ENCODE results near the gene TMPRSS4. TPM values are rescaled to one million over a fixed set of nuclear protein-coding genes. Genes with fewer than 3 reads are reported as not detected.

Gene TMPRSS4
- total RNA-seq, 2 donors from 2014 or later: not detected

GRCh38 chr11:118144301-118145268 is 67.7 kb downstream of the TMPRSS4 start:
- no peak for DNase-seq
- peaks cover 54% of the 10 kb centered on the region for H3K27me3 Mint-ChIP-seq
- no peaks in the 10 kb centered on the region for H3K9me3 ChIP-seq (ENCODE audit: control insufficient read depth, low read length, poor library complexity, severe bottlenecking)
- H3K27ac Mint-ChIP-seq: peak overlapping the region; percentile 8
- H3K4me1 Mint-ChIP-seq: peaks cover 12% of the 10 kb centered on the region
- H3K4me3 Mint-ChIP-seq: peak overlapping the region; percentile 89
- H3K36me3 Mint-ChIP-seq (ENCODE audit: low read depth): peaks cover 9% of the 10 kb centered on the region
- ATAC-seq: no peak

- peaks cover 56% of the 10 kb centered on the region for H3K27me3 Mint-ChIP-seq
- ATAC-seq (peak; percentile 97), DNase-seq (peak; percentile 79 to 88 (median 85))
- peaks cover 12% of the 10 kb centered on the region for H3K4me1 Mint-ChIP-seq
- H3K27ac Mint-ChIP-seq: peak overlapping the region; percentile 41
- peaks cover 9% of the 10 kb centered on the region for H3K36me3 Mint-ChIP-seq (ENCODE audit: low read depth)
- peak overlapping the region; percentile 89 for H3K4me3 Mint-ChIP-seq
- H3K9me3 ChIP-seq (ENCODE audit: control insufficient read depth, low read length, poor library complexity, severe bottlenecking): no peaks in the 10 kb centered on the region
Measured at GRCh38 chr11:118145285-118146227, 68.7 kb downstream of the TMPRSS4 start.

- DNase-seq (no peak), ATAC-seq (no peak)
- Mint-ChIP-seq H3K27ac (peak overlapping the region; percentile 62), H3K4me3 (peak overlapping the region; percentile 82), H3K36me3 (ENCODE audit: low read depth) (peaks cover 9% of the 10 kb centered on the region), H3K27me3 (peaks cover 57% of the 10 kb centered on the region), H3K4me1 (peaks cover 12% of the 10 kb centered on the region)
- no peaks in the 10 kb centered on the region for H3K9me3 ChIP-seq (ENCODE audit: control insufficient read depth, low read length, poor library complexity, severe bottlenecking)
Measured at GRCh38 chr11:118146554-118146953, 69.7 kb downstream of the TMPRSS4 start.

- no peak overlapping the region for H3K27ac Mint-ChIP-seq
- no peak for DNase-seq
- H3K27me3 Mint-ChIP-seq: peaks cover 55% of the 10 kb centered on the region
- H3K36me3 Mint-ChIP-seq (ENCODE audit: low read depth): peaks cover 2% of the 10 kb centered on the region
- H3K9me3 ChIP-seq (ENCODE audit: control insufficient read depth, low read length, poor library complexity, severe bottlenecking): no peaks in the 10 kb centered on the region
- peaks cover 7% of the 10 kb centered on the region for H3K4me1 Mint-ChIP-seq
- ATAC-seq: no peak
- no peak overlapping the region for H3K4me3 Mint-ChIP-seq
Measured at GRCh38 chr11:118147502-118147901, 70.6 kb downstream of the TMPRSS4 start.

- H3K4me1 Mint-ChIP-seq: peaks cover 5% of the 10 kb centered on the region
- no peak overlapping the region for H3K4me3 Mint-ChIP-seq
- H3K27me3 Mint-ChIP-seq: peaks cover 48% of the 10 kb centered on the region
- DNase-seq (no peak), ATAC-seq (no peak)
- H3K27ac Mint-ChIP-seq: no peak overlapping the region
- peaks cover 2% of the 10 kb centered on the region for H3K36me3 Mint-ChIP-seq (ENCODE audit: low read depth)
- H3K9me3 ChIP-seq (ENCODE audit: control insufficient read depth, low read length, poor library complexity, severe bottlenecking): no peaks in the 10 kb centered on the region
Measured at GRCh38 chr11:118148240-118148639, 71.4 kb downstream of the TMPRSS4 start.

GRCh38 chr11:118148856-118149255 is 72.0 kb downstream of the TMPRSS4 start:
- DNase-seq: no peak
- H3K4me3 Mint-ChIP-seq: no peak overlapping the region
- peaks cover 8% of the 10 kb centered on the region for H3K4me1 Mint-ChIP-seq
- H3K9me3 ChIP-seq (ENCODE audit: control insufficient read depth, low read length, poor library complexity, severe bottlenecking): no peaks in the 10 kb centered on the region
- peaks cover 46% of the 10 kb centered on the region for H3K27me3 Mint-ChIP-seq
- no peak overlapping the region for H3K27ac Mint-ChIP-seq
- peaks cover 2% of the 10 kb centered on the region for H3K36me3 Mint-ChIP-seq (ENCODE audit: low read depth)
- no peak for ATAC-seq

- no peak for ATAC-seq
- H3K27me3 Mint-ChIP-seq: peaks cover 46% of the 10 kb centered on the region
Measured at GRCh38 chr11:118149493-118149892, 72.6 kb downstream of the TMPRSS4 start.

GRCh38 chr11:118151431-118151830 is 74.6 kb downstream of the TMPRSS4 start:
- H3K4me3 Mint-ChIP-seq: peak overlapping the region; percentile 31
- ATAC-seq: no peak
- DNase-seq: no peak
- no peak overlapping the region for H3K27ac Mint-ChIP-seq
- H3K9me3 ChIP-seq (ENCODE audit: control insufficient read depth, low read length, poor library complexity, severe bottlenecking): no peaks in the 10 kb centered on the region
- H3K27me3 Mint-ChIP-seq: peaks cover 52% of the 10 kb centered on the region
- peaks cover 3% of the 10 kb centered on the region for H3K4me1 Mint-ChIP-seq
- H3K36me3 Mint-ChIP-seq (ENCODE audit: low read depth): no peaks in the 10 kb centered on the region

More at GRCh38 chr11:118149493-118149892, 72.6 kb downstream of the TMPRSS4 start:
- H3K4me1 Mint-ChIP-seq: peaks cover 8% of the 10 kb centered on the region
- no peak overlapping the region for H3K4me3 Mint-ChIP-seq
- no peak for DNase-seq
- H3K36me3 Mint-ChIP-seq (ENCODE audit: low read depth): peaks cover 1% of the 10 kb centered on the region
- no peaks in the 10 kb centered on the region for H3K9me3 ChIP-seq (ENCODE audit: control insufficient read depth, low read length, poor library complexity, severe bottlenecking)
- no peak overlapping the region for H3K27ac Mint-ChIP-seq

GRCh38 chr11:118152020-118152551 is 75.2 kb downstream of the TMPRSS4 start:
- no peak overlapping the region for H3K27ac Mint-ChIP-seq
- H3K4me3 Mint-ChIP-seq: peak overlapping the region; percentile 63
- ATAC-seq: no peak
- no peaks in the 10 kb centered on the region for H3K36me3 Mint-ChIP-seq (ENCODE audit: low read depth)
- no peak for DNase-seq
- H3K9me3 ChIP-seq (ENCODE audit: control insufficient read depth, low read length, poor library complexity, severe bottlenecking): no peaks in the 10 kb centered on the region
- peaks cover 59% of the 10 kb centered on the region for H3K27me3 Mint-ChIP-seq
- peaks cover 3% of the 10 kb centered on the region for H3K4me1 Mint-ChIP-seq

- H3K27me3 Mint-ChIP-seq: peaks cover 66% of the 10 kb centered on the region
- H3K4me1 Mint-ChIP-seq: peaks cover 6% of the 10 kb centered on the region
- H3K9me3 ChIP-seq (ENCODE audit: control insufficient read depth, low read length, poor library complexity, severe bottlenecking): no peaks in the 10 kb centered on the region
- DNase-seq (peak in 2 of 3 donors; percentile 13 to 20), ATAC-seq (peak; percentile 61)
- no peaks in the 10 kb centered on the region for H3K36me3 Mint-ChIP-seq (ENCODE audit: low read depth)
- H3K27ac Mint-ChIP-seq: no peak within 1 kb of the TSS
- peak within 1 kb of the TSS; percentile 88 for H3K4me3 Mint-ChIP-seq
Measured at GRCh38 chr11:118152552-118153471, 75.9 kb downstream of the TMPRSS4 start, which contains the start of gene SCN4B. Gene SCN4B, minus strand, starts transcription at chr11:118152823. Its CDS starts 150 bp downstream, at chr11:118152673.

GRCh38 chr11:118153516-118153915 is 76.6 kb downstream of the TMPRSS4 start:
- DNase-seq (no peak), ATAC-seq (no peak)
- H3K27me3 Mint-ChIP-seq: peaks cover 72% of the 10 kb centered on the region
- no peaks in the 10 kb centered on the region for H3K9me3 ChIP-seq (ENCODE audit: control insufficient read depth, low read length, poor library complexity, severe bottlenecking)
- peaks cover 7% of the 10 kb centered on the region for H3K4me1 Mint-ChIP-seq
- H3K36me3 Mint-ChIP-seq (ENCODE audit: low read depth): no peaks in the 10 kb centered on the region
- no peak overlapping the region for H3K27ac Mint-ChIP-seq
- H3K4me3 Mint-ChIP-seq: peak overlapping the region; percentile 88

- Mint-ChIP-seq H3K4me3 (peak overlapping the region; percentile 88), H3K4me1 (peaks cover 7% of the 10 kb centered on the region), H3K27ac (no peak overlapping the region), H3K27me3 (peaks cover 76% of the 10 kb centered on the region), H3K36me3 (ENCODE audit: low read depth) (no peaks in the 10 kb centered on the region)
- no peaks in the 10 kb centered on the region for H3K9me3 ChIP-seq (ENCODE audit: control insufficient read depth, low read length, poor library complexity, severe bottlenecking)
- ATAC-seq (no peak), DNase-seq (no peak)
Measured at GRCh38 chr11:118153976-118154375, 77.1 kb downstream of the TMPRSS4 start.

All from T-helper 17 cell (primary cell).